Hair follicular keratinocyte (primary cell): Measurements from ENCODE around the gene OR7C1. TPM values are rescaled to one million over a fixed set of nuclear protein-coding genes. Genes with fewer than 3 reads are reported as not detected.

Experiments
- total RNA-seq: library from RNA; depleted of rRNA; stranded (reverse); fragments of >200 nt; gene quantifications from 2 replicates; pipeline ENCODE4 v1.2.3, GENCODE V29; 2015

The OR7C1 gene
- total RNA-seq: not detected in 2 replicates

DNA sequence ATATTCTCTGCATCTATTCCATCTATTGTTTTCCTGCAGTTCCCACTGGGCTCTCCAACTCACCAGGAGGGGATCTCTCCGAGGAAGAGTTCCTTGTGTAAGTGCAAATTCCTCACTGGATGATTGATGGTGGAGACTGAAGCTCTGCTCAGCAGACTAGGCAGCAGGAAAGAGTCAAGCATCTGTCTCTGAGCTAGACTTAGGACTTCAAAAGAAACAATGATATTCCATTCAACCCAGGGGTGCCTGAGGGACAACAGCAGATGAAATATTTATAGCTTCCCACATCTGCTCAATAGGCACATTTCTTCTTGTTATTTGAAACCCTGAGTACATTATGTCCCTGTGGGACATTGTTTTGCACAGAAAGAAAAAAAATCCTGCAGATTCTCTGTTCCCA, at the start of gene OR7C1, which contains the start of gene OR7A5:
OR7C1 (minus strand) TSS at position 175 of the 400 bp plus-strand sequence. CDS start 35,049 bp downstream, outside the sequence.
OR7A5 (minus strand) TSS at position 175 of the 400 bp plus-strand sequence. CDS start 6,944 bp downstream, outside the sequence.

DNA sequence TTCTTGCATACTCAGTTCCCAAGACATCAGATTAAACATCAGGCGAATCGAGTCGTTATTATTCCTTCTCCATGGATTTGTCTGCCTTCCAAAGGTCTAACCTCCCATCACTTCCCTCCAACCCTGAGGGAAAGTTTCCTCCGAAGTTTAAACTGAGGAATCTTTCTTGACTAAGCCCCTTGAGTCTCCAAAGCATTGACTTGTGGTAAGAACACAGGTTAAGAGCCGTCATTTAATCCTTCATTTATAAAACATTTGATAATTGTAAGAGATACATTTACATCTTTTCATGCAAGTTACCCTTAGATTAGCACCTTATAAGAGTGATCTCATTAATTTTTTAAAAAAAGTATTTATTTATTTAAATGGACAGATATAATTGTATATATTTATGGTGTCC, 13.8 kb upstream of the OR7C1 start, which contains the start of gene OR7A10:
OR7A10 (minus strand) TSS at position 101 of the 400 bp plus-strand sequence. CDS start 7,045 bp downstream, outside the sequence.

DNA sequence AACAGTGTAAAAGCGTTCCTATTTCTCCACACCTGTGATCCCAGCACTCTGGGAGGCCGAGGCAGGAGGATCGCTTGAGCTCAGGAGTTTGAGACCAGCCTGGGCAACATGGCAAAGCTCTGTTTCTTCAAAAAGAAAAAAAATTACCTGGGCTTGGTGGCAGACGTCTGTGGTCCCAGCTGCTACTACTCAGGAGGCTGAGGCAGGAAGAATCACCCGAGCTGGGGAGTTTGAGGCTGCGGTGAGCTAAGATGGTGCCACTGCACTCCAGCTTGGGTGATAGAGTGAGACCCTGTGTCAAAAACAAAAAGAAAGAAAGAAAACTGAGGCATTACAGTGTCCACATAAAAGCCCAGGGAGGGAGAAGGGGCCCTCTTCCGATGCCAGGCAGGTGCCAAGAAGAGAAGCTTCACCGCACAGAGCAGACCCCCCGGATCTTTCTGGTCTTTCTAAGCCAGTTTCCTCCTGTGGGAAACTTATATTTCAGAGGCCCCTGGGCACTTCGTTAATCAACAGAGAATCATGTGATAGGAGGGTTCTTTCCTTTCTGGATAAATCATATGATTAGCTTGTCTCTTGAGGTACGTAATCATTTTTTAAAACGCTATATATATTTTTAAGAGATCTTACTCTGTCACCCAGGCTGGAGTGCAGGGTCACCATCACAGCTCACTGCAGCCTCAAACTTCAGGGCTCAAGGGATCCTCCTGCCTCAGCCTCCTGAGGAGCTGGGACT, 56.7 kb downstream of the OR7C1 start, which contains the start of gene ADGRE2:
ADGRE2 (minus strand) TSS at position 451 of the 736 bp plus-strand sequence. CDS start 1,804 bp downstream, outside the sequence.

Other genes with a start within 250 kb of the OR7C1 start
- not detected in 2 replicates for gene ADGRE3, start 160.3 kb downstream of the OR7C1 start, total RNA-seq
- 3.2 and 5.1 TPM in 2 replicates for gene ZNF333, start 145.1 kb downstream of the OR7C1 start, total RNA-seq
- 2.2 and 2.5 TPM in 2 replicates for gene ADGRE2, start 56.6 kb downstream of the OR7C1 start, total RNA-seq
- not detected in 2 replicates for gene OR7A5, start within 50 bp of the OR7C1 start, total RNA-seq
- not detected in 2 replicates for gene OR7A10, start 13.7 kb upstream of the OR7C1 start, total RNA-seq
- gene OR7A17, start 50.9 kb upstream of the OR7C1 start, total RNA-seq: not detected in 2 replicates
- not detected in 2 replicates for gene OR7C2, start 106.3 kb upstream of the OR7C1 start, total RNA-seq
- gene SLC1A6, start 144.7 kb upstream of the OR7C1 start, total RNA-seq: 0.23 TPM in 1 of 2 replicates, not detected in the other
- 0.53 and 8.0 TPM in 2 replicates for gene CASP14, start 214.3 kb upstream of the OR7C1 start, total RNA-seq
- not detected in 2 replicates for gene OR1I1, start 247.0 kb upstream of the OR7C1 start, total RNA-seq